Ovary (tissue), 9 donors: ENCODE measurements around the gene C2CD4C. TPM values are rescaled to one million over a fixed set of nuclear protein-coding genes. Genes with fewer than 3 reads are reported as not detected.
"Not testable (repeated sequence)": the region's sequence is repeated elsewhere in the genome, so short reads cannot be mapped to it uniquely, and the experiment has no call there.

Experiments used
- DNase-seq, 5 donors: peaks; one replicate each; pipeline ENCODE4 v3.0.0-alpha.2; 2019 to 2020
- H3K27ac ChIP-seq, 2 donors: fragments of 200-600 bp; one replicate each; pipeline versions ENCODE4 v1.5.1 to v1.8.0; 2019 to 2022
- H3K27me3 ChIP-seq: fragments of 200-600 bp; one replicate; pipeline ENCODE4 v1.8.0; 2022
- H3K36me3 ChIP-seq: fragments of 200-600 bp; sonication (generic); one replicate; pipeline ENCODE4 v1.5.1; 2019
- H3K4me1 ChIP-seq: one replicate; pipeline ENCODE4 v1.8.1; 2013; ENCODE audit warnings: mild to moderate bottlenecking, moderate library complexity; ENCODE audit not compliant: insufficient read depth
- H3K4me3 ChIP-seq: fragments of 200-600 bp; sonication (generic); one replicate; pipeline ENCODE4 v1.5.1; 2017
- H3K9me3 ChIP-seq, 2 donors: fragments of 200-600 bp in 1 of 2; sonication (generic) in 1 of 2; one replicate each; pipeline versions ENCODE4 v1.5.1 to v1.8.1; 2013 to 2019; ENCODE audit warnings: mild to moderate bottlenecking in 1 of 2, moderate library complexity in 1 of 2
- CTCF ChIP-seq, 3 donors: fragments of 450-650 bp in 2 of 3; fragments of 200-600 bp in 1 of 3; IDR thresholded peaks; one replicate each; pipeline versions ENCODE4 v1.5.1 to v1.8.0; 2016 to 2022; ENCODE audit warnings: antibody characterized with exemption in 3 of 3, mild to moderate bottlenecking in 1 of 3
- EP300 ChIP-seq: sonication (generic); formaldehyde crosslinking; IDR thresholded peaks from one replicate; pipeline ENCODE4 v1.6.1; 2017; ENCODE audit warnings: antibody characterized with exemption
- POLR2A ChIP-seq: fragments of 450-650 bp; IDR thresholded peaks from one replicate; pipeline ENCODE4 v1.6.1; 2017; ENCODE audit warnings: antibody characterized with exemption, mild to moderate bottlenecking, moderate library complexity
- WGBS, 3 donors: extraction: QIAGEN DNeasy Blood & Tissue Kit in 1 of 3; methylation state at CpG; one replicate each; pipeline versions ENCODE4 v1.1.5 to v1.1.7; 2013 to 2017; 5-methylcytosine and 5-hydroxymethylcytosine counted together
- intact Hi-C, 4 donors: fragments of 100-400 bp; cut with DNase I; formaldehyde crosslinking; loops; one replicate each; pipeline versions ENCODE4 v1.11.0 to v1.15.1; 2022 to 2023
- polyA plus RNA-seq, 2 donors: library from polyadenylated mRNA; stranded (reverse); fragments of 200-250 nt in 1 of 2; fragments of 350-450 nt in 1 of 2; fragmentation: Illumina TruSeq in 1 of 2; extraction: RNeasy Lipid Tissue Mini Kit (QIAGEN cat#74804) in 1 of 2; gene quantifications; one replicate each; pipeline ENCODE4 v1.2.3, GENCODE V29; 2013 to 2014
- total RNA-seq, 7 donors: library from RNA; depleted of rRNA in 2 of 7; stranded (reverse); fragments of >200 nt in 2 of 7; fragmentation: NEBNext Ultra II Directional in 3 of 7; extraction: Animal tissue kit (Norgen Biotek cat#: 25700) in 3 of 7; gene quantifications; one replicate each; pipeline versions ENCODE4 v1.1.0 to v1.2.4, GENCODE V29; 2016 to 2023
- donor health status: DM: no; HTN: no; CAD: no; lungs with moderate emphysema.
- donor health status: DM: no; HTN: no; CAD: no.
- donor health status: Bipolar disorder and iron deficiency.
- donor health status: DM: yes; HTN: yes; CAD: no.
- donor health status: DM: no; HTN: no; CAD: no.
- donor health status: DM: yes; HTN: yes; CAD: no.

Gene C2CD4C
- total and polyA plus RNA-seq, 9 donors = 0.12 to 2.3 (median 0.42) TPM; not detected in 3

GRCh38 chr19:455851-456546 lies 47.1 kb upstream of the C2CD4C start:
- intact Hi-C loops = no loop called here
- no peaks in the 10 kb centered on the region for H3K9me3 ChIP-seq
- no peaks in the 10 kb centered on the region for H3K36me3 ChIP-seq
- H3K4me1 ChIP-seq = no peaks in the 10 kb centered on the region
- H3K27ac ChIP-seq = no peak overlapping the region
- TF ChIP-seq CTCF (IDR thresholded peaks at IDR 0.05) (no peak), POLR2A (no peak), EP300 (no peak)
- H3K4me3 ChIP-seq = no peak overlapping the region
- 88 to 90% (median 89%) methylated on average over 31 of the region's 31 CpGs for WGBS, 3 donors
- no peak for DNase-seq
- no peaks in the 10 kb centered on the region for H3K27me3 ChIP-seq

- intact Hi-C loops = no loop called here
Measured at GRCh38 chr19:455031-455705, 46.2 kb upstream of the C2CD4C start.

GRCh38 chr19:453606-454005 lies 44.7 kb upstream of the C2CD4C start:
- 93 to 96% (median 94%) methylated on average over 21 to 22 of the region's 22 CpGs for WGBS, 3 donors
- no peak for DNase-seq
- Histone ChIP-seq H3K4me1 (no peaks in the 10 kb centered on the region), H3K36me3 (no peaks in the 10 kb centered on the region), H3K27ac (no peak overlapping the region), H3K27me3 (no peaks in the 10 kb centered on the region), H3K4me3 (no peak overlapping the region), H3K9me3 (no peaks in the 10 kb centered on the region)
- intact Hi-C loops = no loop called here
- TF ChIP-seq POLR2A (no peak), EP300 (no peak), CTCF (IDR thresholded peaks at IDR 0.05) (no peak)

More at GRCh38 chr19:455031-455705, 46.2 kb upstream of the C2CD4C start:
- TF ChIP-seq EP300 (no peak), POLR2A (no peak), CTCF (IDR thresholded peaks at IDR 0.05) (no peak)
- no peak for DNase-seq
- H3K27ac ChIP-seq = no peak overlapping the region
- H3K27me3 ChIP-seq = no peaks in the 10 kb centered on the region
- H3K4me1 ChIP-seq = no peaks in the 10 kb centered on the region
- H3K4me3 ChIP-seq = no peak overlapping the region
- no peaks in the 10 kb centered on the region for H3K36me3 ChIP-seq
- WGBS, 3 donors = 94% methylated on average over 39 of the region's 39 CpGs
- no peaks in the 10 kb centered on the region for H3K9me3 ChIP-seq

GRCh38 chr19:452829-453228 lies 43.9 kb upstream of the C2CD4C start:
- intact Hi-C loops = no loop called here

GRCh38 chr19:450912-451481 lies 42.0 kb upstream of the C2CD4C start:
- intact Hi-C loops, H3K27ac ChIP-seq, H3K27me3 ChIP-seq, DNase-seq, H3K4me1 ChIP-seq, H3K4me3 ChIP-seq, H3K36me3 ChIP-seq, H3K9me3 ChIP-seq: not testable (repeated sequence)
- WGBS, 3 donors = 91 to 98% (median 92%) methylated on average over 33 of the region's 33 CpGs

More at GRCh38 chr19:452829-453228, 43.9 kb upstream of the C2CD4C start:
- 91 to 94% (median 93%) methylated on average over 16 of the region's 16 CpGs for WGBS, 3 donors
- no peak for DNase-seq
- Histone ChIP-seq H3K4me1 (no peaks in the 10 kb centered on the region), H3K36me3 (no peaks in the 10 kb centered on the region), H3K4me3 (no peak overlapping the region), H3K9me3 (no peaks in the 10 kb centered on the region), H3K27me3 (no peaks in the 10 kb centered on the region), H3K27ac (no peak overlapping the region)
- TF ChIP-seq CTCF (IDR thresholded peaks at IDR 0.05) (no peak), EP300 (no peak), POLR2A (no peak)
